Measurements from ENCODE around the gene AFAP1L1. TPM values are rescaled to one million over a fixed set of nuclear protein-coding genes. Genes with fewer than 3 reads are reported as not detected.

Gene AFAP1L1
- total RNA-seq, 4 donors from 2014 or later = 4.8 to 11.6 (median 7.3) TPM

DNA sequence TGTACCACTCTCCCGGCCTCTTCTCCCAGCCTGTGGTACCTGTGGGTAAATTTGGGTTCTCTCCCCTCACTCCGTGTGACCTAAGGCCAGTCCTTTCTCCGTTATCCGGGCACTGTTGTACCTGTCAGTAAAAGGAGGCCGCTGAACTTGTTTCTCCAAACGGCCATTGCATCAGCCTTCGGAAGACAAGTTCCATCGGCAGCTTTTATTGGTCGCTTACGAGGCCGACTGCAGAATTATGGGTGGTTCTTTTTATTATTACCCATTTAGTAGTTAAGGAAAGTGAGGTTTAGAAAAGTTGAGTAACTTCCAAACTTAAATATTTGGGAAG, 74.2 kb downstream of the AFAP1L1 start:
- TF ChIP-seq POLR2A (IDR thresholded peaks at IDR 0.05) (no peak), POLR2AphosphoS5 (IDR thresholded peaks at IDR 0.05) (no peak), EP300 (IDR thresholded peaks at IDR 0.05) (no peak)
- TF ChIP-seq, protein P1, sequence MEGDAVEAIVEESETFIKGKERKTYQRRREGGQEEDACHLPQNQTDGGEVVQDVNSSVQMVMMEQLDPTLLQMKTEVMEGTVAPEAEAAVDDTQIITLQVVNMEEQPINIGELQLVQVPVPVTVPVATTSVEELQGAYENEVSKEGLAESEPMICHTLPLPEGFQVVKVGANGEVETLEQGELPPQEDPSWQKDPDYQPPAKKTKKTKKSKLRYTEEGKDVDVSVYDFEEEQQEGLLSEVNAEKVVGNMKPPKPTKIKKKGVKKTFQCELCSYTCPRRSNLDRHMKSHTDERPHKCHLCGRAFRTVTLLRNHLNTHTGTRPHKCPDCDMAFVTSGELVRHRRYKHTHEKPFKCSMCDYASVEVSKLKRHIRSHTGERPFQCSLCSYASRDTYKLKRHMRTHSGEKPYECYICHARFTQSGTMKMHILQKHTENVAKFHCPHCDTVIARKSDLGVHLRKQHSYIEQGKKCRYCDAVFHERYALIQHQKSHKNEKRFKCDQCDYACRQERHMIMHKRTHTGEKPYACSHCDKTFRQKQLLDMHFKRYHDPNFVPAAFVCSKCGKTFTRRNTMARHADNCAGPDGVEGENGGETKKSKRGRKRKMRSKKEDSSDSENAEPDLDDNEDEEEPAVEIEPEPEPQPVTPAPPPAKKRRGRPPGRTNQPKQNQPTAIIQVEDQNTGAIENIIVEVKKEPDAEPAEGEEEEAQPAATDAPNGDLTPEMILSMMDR (IDR thresholded peaks at IDR 0.05) = no peak
- DNase-seq (ENCODE audit: low spot score in 2 of 2) = no peak
- peak overlapping the region; percentile 69 for H3K27ac ChIP-seq
- H3K9me3 ChIP-seq = no peaks in the 10 kb centered on the region
- H3K4me1 ChIP-seq = peaks cover 22% of the 10 kb centered on the region
- WGBS = 1% methylated on average over 11 of the region's 11 CpGs
- peak overlapping the region; percentile 73 for H3K4me3 ChIP-seq
- peaks cover 30% of the 10 kb centered on the region for H3K36me3 ChIP-seq
- no peaks in the 10 kb centered on the region for H3K27me3 ChIP-seq

DNA sequence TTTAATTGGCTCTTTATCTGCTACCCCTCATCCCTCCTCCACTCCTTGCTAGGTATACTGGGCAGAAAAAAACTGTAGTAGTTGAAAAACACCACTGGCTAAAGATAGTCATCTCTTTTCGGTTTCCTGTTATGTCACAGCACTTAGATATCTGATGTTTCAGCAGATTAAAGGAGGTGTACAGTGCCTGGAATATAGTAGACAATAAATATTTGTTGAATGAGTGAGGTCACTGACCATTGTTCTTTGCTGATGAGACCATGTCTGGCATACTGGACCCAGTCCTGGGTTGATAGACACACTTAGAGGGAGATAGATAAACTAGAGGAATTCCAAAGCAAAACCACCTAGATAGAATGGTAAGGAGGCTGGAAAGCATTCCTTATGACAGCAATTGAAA, 76.9 kb downstream of the AFAP1L1 start:
- Histone ChIP-seq H3K9me3 (no peaks in the 10 kb centered on the region), H3K4me1 (peaks cover 22% of the 10 kb centered on the region), H3K27me3 (no peaks in the 10 kb centered on the region), H3K27ac (no peak overlapping the region), H3K36me3 (peaks cover 51% of the 10 kb centered on the region), H3K4me3 (no peak overlapping the region)
- no peak for DNase-seq (ENCODE audit: low spot score in 2 of 2)
- 86% methylated on average over 1 of the region's 1 CpG for WGBS
- no peak for TF ChIP-seq POLR2A (IDR thresholded peaks at IDR 0.05)
- TF ChIP-seq, protein P1 (IDR thresholded peaks at IDR 0.05) = no peak
- no peak for TF ChIP-seq POLR2AphosphoS5 (IDR thresholded peaks at IDR 0.05)
- no peak for TF ChIP-seq EP300 (IDR thresholded peaks at IDR 0.05)

DNA sequence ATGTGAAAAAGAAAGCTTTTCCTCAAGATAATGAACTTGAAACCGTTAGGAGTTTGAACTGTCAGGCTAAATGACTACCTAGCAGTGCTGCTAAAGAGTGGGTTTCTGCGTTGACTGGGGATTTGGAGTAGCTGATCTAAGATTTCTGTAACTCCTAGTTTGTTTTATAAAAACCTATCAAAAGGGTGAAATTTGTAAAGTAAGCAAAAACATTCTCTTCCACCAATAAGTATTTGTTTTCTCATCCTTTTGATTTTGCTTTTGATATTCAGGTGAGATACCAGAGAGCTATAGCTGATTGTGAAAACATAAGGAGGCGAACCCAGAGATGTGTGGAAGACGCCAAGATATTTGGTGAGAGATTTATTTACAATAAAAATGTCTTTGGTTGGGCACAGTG, 77.7 kb downstream of the AFAP1L1 start:
- no peak overlapping the region for H3K27ac ChIP-seq
- TF ChIP-seq EP300 (IDR thresholded peaks at IDR 0.05) = no peak
- TF ChIP-seq POLR2AphosphoS5 (IDR thresholded peaks at IDR 0.05) = no peak
- TF ChIP-seq, protein P1 (IDR thresholded peaks at IDR 0.05) = no peak
- no peak for TF ChIP-seq POLR2A (IDR thresholded peaks at IDR 0.05)
- H3K36me3 ChIP-seq = peaks cover 59% of the 10 kb centered on the region
- H3K27me3 ChIP-seq = no peaks in the 10 kb centered on the region
- H3K4me1 ChIP-seq = peaks cover 21% of the 10 kb centered on the region
- no peak overlapping the region for H3K4me3 ChIP-seq
- DNase-seq (ENCODE audit: low spot score in 2 of 2) = no peak
- H3K9me3 ChIP-seq = no peaks in the 10 kb centered on the region
- 96% methylated on average over 4 of the region's 4 CpGs for WGBS

DNA sequence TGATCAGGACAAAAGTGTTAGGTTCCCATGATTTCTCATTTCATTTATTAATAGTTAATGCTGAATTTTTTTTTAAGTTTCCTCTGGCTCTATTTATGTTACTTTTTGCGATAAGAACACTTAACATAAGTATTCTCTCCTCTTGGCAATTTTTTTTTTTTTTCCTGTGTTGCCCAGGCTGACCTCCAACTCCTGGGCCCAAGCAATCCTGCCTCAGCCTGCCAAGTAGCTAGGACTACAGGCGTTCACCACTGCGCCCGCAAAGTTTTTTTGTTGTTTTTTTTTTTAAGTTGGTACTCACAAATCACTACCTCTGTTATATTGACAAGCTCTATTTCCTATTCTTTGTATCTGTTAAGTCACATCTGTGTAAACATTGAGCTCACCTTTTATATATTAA, 80.5 kb downstream of the AFAP1L1 start:
- no peak overlapping the region for H3K27ac ChIP-seq
- H3K27me3 ChIP-seq = no peaks in the 10 kb centered on the region
- no peak overlapping the region for H3K4me3 ChIP-seq
- H3K9me3 ChIP-seq = no peaks in the 10 kb centered on the region
- H3K36me3 ChIP-seq = peaks cover 65% of the 10 kb centered on the region
- TF ChIP-seq POLR2AphosphoS5 (IDR thresholded peaks at IDR 0.05) = no peak
- no peak for TF ChIP-seq POLR2A (IDR thresholded peaks at IDR 0.05)
- TF ChIP-seq EP300 (IDR thresholded peaks at IDR 0.05) = no peak
- TF ChIP-seq, protein P1 (IDR thresholded peaks at IDR 0.05) = no peak
- no peak for DNase-seq (ENCODE audit: low spot score in 2 of 2)
- WGBS = 84% methylated on average over 4 of the region's 4 CpGs
- peaks cover under 1% of the 10 kb centered on the region for H3K4me1 ChIP-seq

DNA sequence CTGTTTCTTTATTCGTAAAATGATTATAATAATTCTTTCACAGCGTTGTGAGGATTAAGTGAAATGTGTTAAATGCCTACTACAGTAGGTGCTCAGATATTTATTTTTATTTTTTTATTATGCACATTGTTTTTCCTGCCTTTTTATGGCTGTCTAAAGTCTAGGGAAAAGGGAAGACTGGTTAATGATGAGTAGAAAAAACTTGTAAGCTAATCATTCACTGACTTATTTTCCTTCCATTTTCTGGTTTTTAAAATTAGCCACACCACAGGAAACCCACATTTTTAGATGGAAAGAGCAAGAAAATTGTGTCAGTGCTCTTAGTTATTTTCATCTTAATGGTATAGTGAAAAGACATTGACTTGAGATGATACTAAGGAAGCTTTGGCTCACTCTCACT, 82.3 kb downstream of the AFAP1L1 start:
- WGBS = 87% methylated on average over 2 of the region's 2 CpGs
- no peaks in the 10 kb centered on the region for H3K27me3 ChIP-seq
- DNase-seq (ENCODE audit: low spot score in 2 of 2) = no peak
- H3K27ac ChIP-seq = no peak overlapping the region
- peaks cover 55% of the 10 kb centered on the region for H3K36me3 ChIP-seq
- TF ChIP-seq POLR2A (IDR thresholded peaks at IDR 0.05) = no peak
- TF ChIP-seq, protein P1 (IDR thresholded peaks at IDR 0.05) = no peak
- no peak for TF ChIP-seq EP300 (IDR thresholded peaks at IDR 0.05)
- TF ChIP-seq POLR2AphosphoS5 (IDR thresholded peaks at IDR 0.05) = no peak
- H3K9me3 ChIP-seq = no peaks in the 10 kb centered on the region
- H3K4me3 ChIP-seq = no peak overlapping the region
- peaks cover 16% of the 10 kb centered on the region for H3K4me1 ChIP-seq
